ENCODE data around the gene C6orf89.

C6orf89 gene

DNA sequence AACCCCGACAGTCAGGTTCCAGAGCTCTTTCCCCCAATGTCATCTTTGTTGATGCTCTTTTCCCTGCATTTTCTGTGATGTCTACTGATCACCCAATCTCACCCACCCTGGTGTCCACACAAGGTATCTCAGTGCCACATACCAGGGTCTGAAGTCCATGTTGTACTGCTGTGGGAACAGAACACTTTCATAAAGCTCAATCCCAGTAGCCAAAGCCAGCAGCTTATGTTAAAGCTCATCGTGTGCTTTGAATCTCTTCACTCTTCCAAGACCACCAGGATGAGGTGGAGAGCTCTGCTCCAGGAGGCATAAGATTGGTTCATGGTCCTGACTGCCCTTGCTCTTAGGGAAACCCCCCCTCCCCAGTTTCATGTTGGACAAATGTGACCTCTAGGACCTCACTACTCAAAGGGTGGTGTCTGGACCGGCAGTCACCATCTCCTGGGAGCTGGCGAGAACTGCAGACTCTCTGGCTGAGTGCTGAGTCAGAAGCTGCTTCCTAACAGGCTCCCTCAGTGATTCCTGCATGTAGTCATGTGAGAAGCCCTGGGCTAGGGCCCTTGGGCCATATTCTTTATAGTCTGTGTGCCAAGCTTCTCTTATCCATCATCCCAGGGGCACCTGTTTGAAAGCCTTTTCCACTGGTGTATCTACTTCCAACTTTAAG is 33.1 kb upstream of the C6orf89 start:
- DNase-seq: no peak

DNA sequence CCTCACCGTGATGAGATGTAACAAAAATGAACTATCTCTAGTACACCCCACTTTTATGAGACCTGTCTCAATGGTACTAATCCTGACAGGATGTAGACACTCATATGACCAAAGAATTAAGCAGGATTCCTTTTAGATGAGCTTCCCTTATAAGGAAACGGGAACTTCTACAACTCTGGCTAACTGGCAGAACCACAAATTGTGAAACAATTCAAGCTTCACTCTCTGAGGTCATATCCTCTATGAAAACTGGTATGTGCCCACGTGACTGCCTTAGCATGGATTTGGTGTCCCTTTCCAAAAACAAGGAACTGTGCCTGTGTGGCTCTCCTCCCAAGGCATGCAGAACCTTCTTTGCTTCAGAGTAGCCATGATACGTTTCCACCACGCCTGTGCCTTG is 32.4 kb upstream of the C6orf89 start:
- DNase-seq: no peak

DNA sequence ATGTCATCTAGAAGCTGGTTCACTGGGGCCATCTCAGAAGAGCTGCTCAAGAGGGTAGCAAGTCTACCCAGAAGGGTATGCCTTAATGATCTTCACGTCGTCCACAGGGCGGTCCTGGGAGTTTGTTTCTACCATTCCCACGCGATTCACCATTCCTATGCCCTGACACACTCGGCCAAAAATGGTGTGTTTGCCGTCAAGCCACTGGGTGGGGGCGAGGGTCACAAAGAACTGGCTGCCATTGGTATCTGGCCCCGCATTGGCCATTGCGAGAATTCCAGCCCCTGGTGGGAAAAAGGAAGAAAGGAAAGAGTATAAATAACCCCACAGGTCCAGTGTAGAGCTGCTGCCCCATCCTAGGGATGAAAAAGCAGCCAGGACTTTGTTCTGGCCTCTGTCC is 30.0 kb upstream of the C6orf89 start:
- no peak for DNase-seq

DNA sequence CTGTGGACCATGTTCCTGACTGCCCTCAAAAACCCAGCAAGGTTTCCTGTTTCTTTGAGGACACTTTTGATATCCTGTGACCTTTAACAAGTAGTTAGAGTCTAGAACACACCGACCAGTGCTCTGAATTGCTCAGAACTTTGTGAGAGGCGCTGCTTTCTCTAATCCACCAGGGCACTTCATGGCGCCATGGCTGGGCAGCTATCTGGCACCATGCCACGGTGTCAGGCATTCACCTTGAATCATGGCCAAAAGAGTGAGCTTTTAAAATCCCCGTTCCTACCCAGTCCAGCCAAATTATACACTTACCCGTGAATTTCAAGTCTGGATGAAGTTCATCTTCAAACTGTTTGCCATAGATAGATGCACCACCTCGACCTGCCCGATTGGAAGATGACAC is 29.5 kb upstream of the C6orf89 start:
- DNase-seq: no peak

DNA sequence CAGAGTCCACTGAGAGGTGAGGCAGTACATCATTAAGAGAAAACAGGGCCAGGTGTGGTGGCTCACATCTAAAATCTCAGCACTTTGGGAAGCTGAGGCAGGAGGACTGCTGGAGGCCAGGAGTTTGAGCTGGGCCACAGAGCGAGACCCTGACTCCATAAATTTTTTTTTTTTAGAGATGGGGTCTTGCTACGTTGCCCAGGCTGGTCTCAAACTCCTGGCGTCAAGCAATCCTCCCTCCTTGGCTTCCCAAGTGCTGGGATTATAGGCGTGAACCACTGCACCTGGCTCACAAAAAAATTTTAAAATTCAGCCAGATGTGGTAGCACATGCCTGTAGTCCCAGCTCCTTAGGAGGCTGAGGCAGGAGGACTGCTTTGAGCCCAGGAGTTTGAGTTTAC is 28.4 kb upstream of the C6orf89 start:
- DNase-seq: no peak

DNA sequence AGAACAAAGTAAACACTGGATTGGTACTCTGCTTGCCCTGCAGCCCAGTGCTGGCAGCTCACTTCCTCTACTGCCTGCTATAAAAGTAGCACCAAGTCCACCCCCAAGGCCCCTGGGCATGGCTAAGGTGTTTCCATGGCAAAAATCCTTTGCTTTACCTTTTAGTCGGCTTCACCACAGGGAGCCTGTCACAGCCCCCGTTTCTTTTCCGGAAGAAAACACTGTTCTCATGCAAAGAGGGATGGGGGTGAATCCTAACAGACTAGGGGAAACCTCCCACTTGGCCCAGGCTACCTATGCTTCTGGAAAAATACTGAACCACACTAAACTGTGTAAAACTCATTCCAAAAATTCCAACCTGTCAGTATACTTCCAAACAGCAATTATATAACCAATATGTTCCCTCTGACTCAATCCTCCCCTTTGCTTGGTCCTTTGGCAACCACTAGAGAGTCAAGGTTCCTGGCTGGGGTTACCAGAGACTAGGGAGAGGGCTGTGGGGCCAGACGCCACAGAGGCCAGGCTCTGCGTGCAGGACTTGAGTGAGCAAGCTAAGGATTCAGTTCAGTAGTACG is 27.3 kb upstream of the C6orf89 start:
- no peak for DNase-seq

DNA sequence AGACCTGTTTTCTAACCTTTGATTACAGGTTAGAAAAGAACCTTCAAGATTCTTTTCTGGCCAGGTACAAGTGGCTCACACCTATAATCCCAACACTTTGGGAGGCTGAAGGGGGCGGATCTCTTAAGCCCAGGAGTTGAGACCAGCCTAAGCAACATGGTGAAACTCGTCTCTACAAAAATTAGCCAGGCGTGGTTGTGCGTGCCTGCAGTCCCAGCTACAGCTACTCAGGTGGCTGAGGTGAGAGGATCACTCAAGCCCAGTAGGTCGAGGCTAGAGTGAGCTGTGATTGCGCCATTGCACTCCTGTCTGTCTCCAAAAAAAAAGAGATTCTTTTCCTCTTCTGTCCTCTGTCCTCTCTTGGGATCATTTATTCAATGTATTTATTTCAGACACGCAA is 25.6 kb upstream of the C6orf89 start:
- DNase-seq: no peak

DNA sequence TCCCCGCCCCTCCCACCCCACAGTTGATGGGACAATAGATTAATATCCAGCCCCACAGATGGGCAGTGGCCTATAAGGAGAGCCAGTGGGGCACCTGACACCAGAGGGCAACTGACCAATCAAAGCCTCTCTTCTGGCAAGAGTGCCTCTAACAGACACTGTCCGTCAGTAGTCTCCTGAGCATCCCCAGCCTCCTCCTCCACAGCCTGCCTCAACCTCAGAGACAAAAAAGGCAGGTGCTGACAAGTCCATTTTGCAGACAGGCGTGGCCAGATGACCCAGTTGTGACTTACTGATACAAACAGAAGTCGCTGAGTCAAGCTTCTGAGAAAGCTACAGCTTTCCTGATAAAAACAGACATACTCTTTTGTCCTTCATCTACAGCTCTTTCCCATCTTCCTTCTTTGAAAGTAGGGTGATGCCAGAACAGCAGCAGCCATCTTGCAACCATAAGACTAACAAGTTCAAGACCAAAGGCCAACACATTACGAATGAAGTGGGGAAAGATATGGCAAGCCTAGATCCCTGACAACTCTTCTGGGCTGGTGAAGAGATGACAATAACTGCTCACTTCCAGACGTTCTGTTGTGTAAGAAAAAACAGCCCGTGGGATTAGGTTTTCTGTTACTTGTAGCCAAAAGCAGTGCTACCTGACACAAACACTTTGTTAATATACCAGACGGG is 23.4 kb upstream of the C6orf89 start:
- DNase-seq: no peak

DNA sequence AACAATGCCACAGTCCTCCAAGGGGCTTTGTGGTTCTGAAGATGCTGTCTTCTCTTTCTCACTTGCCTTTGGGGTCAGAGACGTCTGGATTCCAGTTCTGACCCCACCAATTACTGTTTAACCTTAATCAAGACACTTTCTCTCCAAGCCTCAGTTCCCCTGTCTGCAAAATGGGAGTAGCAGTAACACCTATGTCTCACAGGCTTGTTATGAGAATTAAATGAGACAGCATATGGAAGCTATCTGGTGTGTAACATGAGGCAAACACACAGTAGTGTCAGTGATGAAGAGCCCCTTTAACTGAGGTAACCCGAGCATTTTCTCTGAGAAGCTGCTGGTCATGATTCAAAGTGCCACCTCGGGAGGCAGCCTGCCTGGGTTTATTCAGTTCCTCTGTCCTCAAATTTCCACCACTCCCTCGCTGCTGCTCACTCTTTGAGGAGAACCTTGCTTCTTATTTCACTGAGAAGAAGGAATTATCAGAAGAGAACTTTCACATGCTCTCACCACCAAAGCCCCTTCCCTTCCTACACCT is 22.8 kb upstream of the C6orf89 start:
- DNase-seq: no peak

DNA sequence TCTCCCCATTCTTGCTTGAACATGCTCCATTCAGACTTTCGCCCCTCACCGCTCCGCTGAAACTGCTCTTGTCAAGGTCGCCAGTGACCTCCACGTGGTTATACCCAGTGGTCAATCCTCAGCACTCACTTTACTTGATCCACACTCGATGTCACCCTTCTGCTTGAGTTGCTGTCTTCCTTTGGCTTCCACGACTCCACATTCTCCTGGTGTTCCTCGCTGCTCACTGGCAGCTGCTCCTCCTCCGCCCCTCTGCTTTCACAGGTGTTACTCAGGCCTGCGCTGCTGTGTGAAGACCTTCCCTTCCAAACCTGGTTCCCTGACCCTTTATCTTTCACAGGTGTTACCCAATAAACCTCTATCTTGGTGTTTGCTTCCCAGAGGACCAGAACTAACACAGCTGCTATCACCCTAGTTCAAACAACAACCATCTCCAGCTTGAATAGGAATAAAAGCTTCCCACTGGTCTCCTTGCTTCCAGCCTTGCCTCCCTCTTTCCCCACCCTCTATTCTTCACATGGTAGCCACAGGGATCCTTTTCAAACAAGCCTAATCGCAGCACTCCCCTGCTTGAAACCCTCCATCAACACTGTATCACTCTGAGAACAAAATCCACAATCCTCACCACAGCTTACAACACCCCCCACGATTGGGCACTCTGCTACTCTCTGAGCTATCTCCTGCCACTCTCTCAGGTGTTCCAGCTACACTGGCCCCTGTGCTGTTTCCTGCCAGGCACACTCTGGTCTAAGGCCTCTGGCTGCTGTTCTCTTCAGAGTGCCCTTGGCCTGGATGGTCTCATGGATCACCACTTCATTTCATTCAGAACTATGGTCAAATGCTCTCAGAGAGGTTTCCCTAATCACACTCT is 21.8 kb upstream of the C6orf89 start:
- DNase-seq: no peak

DNA sequence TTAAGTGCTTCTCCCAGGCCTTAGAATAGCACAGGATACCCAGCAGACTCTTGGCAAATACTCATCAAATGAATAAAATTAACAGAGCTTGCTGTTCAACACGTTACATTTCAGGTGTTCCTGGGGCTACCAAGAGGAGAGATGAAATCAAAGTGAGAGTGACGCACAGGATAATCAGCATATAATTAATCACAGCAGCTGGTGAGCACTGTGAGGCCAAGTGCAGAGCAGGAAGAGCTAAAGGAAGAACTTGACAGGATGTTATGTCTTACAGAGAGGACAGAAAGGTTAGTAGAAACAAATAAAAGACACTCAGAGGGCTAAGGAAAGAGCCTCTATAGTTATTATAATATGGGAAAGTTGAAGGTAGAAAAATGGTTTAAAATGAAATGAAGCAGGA is 19.9 kb upstream of the C6orf89 start:
- no peak for DNase-seq

DNA sequence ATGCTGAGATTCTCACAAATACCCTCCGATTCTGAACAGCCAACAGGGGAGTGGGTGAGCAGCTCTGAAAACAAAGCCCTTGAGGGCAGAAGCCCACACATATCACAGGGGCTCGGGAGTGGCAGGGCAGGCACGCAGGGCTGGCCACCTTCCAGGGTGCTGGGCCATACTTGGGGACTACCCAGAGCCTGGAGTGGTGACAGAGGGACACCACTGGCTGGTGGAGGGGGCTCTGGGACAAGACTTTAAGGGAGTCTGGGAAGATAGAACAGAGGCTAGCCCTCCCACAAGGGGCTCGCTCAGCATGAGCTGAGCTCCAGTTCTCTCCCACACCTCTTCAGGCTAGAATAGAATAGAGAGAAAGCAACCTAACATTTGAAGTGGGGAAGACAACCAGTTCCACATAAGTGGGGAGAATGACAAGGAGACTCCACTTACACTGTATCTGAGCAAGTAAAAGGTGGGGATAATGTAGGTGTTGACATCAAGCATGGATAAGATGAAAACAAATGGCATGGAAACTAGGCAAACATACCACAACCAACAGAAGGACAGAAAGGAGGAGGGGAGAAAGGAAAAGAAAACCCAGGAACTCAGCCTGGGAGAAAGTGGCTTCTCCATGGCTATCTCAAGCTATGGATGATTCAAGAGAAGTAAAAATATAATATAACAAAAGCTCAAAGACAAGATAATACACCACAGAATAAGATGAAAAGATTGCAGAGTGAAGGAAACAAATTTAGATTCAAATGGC is 18.1 kb upstream of the C6orf89 start:
- DNase-seq: no peak

DNA sequence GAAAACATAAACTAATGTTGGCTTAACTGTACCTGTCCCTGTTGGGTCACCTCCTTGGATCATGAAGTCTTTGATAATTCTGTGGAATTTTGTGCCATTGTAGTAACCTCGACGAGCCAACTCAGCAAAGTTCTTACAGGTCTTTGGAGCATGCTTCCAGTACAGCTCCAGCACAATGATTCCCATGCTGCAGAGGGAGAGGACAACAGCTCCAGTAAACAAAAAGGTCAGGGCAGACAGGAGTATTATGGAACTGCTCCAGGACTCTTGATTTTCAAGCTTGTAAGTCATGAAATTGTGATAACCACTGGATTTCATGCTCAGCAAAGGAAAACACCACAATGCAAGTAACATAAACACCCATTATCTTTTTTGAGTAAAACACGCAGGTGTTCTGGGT is 14.1 kb upstream of the C6orf89 start:
- DNase-seq: no peak

DNA sequence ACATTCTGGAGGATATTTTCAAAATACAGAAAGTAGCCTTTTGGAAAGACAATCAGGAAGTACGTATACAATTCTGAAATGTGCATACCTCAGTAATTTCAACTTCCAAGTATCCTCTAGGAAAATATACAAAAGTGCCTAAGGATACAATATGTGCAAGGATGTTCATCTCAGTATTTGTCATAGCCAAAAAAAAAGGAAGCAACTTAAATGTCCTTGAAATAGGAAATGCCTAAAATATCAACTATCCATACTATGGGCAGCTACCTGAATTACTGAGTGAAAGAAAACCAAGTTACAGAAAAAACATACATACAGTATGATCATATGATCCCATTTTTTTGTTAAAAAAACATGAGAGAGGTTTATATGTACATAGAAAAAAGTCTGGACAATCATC is 12.6 kb upstream of the C6orf89 start:
- DNase-seq: no peak

DNA sequence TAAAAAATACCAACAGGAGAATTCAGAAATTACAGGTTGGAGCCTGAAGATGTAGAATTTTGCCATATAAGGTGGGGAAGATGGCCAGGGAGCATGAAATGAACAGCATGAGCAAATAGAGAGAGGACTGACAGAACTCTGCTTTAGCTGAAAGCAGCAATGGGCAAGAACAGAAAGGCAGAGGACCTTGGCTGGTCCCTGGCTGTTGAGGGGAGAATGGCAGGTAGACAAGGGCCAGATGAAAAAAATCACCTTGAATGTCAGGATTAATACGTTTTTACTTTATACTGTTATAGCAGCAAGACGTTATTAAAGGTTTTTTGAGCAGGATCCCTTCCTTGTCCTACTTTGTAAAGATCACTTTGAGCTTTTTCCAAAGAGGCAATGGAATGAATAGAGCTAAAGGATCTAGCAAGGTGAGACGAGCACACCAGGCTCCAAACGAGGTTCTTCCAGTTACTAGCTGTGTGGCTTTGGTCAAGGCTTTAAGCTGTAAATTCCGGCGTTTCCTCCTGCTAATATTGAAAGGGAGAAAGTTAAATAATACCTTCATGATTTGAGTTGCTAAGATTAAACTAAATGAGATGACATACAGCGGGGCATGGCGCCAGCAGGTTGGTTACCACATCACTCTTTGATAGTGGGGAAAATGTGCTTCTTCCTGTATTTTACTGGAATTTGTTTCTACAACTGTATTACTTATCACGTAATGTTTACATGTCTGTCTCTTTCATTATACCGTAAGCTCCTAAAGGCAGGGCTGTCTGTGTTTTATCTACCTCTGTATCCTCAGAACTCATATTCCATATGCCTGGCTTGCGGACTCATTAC is 11.9 kb upstream of the C6orf89 start:
- no peak for DNase-seq

DNA sequence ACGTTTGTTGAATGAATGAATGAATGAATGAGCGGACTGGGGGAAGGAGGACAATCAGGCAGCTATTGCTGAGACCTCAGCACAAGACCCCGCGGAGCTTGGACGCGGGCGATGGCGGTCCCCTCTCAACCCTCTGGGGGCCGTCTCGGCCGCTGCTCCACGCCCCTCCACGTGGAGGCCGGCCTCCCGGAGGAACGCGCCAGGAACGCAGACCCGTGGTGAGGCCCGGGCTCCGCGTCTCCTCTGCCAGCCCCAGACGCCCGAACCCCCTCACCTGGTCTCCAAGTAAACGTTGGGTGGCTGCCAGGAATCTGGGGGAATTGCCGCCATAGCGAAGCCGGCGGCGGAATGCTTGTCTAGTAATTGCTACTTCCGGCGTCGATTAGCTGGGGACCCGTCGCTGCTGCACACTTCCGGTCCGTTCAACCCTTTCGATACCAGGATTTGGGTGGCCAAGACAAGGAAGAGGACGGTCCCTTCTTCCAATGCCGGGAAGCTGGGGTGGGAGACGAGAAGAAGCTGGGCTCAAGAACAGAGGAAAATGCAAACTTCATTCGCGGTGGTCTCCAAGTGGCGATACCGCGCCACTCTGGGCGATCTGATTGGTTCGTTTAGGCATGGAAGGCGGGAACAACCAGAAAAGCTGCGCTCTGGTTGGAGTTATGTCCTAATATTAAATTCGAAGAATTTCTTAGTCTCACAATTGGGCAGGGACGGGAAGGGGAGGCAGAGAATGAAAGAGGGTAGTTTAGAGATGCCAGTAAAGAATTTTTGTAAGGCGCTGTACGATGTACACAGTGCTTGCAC is 11.1 kb upstream of the C6orf89 start, which contains the start of gene PPIL1:
Gene PPIL1, minus strand, starts transcription at position 361 of the 807 bp plus-strand sequence. Its CDS starts 31 bp downstream, at position 330.
- DNase-seq: no peak

DNA sequence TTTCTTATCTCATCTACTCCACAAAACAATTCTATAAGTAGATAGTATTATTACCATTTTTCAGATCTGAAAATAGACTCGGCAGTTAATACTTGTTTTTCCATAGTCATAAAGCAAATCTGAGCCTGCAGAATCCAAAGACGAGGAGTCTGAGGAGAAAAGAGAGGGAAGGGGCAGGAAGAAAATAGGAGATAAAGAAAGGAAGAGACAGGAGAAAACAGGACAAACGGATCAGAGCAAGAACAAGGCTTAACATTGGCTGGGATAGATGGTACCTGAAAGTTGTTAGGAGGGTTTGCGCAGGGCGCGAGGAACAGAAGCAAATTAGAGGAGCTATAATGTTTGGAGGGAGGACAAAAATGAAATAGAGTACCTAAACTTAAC is 10.5 kb upstream of the C6orf89 start:
- no peak for DNase-seq

DNA sequence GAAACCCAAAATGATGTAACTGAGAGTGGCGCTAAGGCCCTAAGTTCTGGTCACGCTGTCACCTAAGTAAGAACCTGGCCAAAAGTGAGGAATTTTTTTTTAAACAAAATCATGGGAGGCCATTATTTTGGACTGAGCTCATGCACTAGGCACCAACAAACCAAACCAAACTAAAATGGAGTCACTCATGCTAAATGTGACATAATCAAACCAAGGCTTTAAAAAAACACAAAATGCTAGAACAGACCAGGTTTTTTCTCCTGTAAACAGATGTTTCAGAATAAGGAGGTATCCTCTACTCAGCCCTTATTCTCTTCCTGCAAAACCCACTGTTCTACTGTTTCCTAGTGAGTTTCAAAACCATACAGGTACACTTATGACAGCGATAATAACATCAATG is 1.1 kb upstream of the C6orf89 start:
- DNase-seq: no peak

DNA sequence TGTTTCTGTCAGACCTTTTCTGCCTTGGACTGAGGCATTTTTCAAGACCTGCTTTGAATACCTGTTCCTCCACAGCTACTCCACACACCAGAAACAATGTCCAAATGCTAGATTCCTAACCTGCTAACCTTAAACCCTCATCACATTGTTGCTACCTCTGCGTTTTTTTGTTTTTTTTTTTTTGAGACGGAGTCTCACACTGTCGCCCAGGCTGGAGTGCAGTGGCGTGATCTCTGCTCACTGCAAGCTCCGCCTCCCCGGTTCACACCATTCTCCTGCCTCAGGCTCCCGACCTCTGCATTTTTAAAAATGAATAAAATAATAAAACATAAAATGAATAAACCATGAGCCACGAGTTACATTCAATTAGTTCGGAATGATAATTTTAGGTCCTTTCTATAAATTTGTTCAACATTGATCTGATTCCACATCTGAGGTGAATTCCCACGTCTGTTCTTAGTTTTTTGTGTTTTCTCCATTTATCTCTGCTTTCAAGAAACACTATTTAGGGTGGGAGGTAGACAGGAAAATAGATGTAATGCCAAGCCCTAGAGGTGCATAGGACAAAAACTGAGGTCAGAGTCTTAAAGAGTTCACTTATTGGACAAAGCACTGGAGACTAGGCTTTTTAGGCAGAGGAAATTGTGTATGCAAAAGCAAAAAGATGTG is 1.3 kb downstream of the C6orf89 start:
- DNase-seq: no peak

DNA sequence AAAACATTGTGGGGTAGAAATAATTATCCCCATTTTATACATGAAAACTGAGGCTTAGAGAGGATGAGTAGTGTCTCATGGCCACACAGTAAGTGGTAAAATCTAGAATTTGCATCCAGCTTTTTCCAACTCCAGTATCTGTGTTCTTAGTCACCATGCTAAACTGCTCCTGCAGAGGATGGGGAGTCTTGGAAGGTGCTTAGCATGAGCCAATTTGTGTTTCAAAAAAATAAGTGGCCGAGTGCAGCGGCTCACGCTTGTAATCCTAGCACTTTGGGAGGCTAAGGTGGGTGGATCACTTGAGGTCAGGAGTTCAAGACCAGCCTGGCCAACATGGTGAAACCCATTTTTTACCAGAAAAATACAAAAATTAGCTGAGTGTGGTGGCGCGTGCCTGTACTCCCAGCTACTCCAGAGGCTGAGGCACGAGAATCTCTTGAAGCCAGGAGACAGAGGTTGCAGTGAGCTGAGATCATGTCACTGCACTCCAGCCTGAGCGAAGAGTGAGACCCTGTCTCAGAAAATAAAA is 2.4 kb downstream of the C6orf89 start:
- no peak for DNase-seq
